Effector CD8-positive, alpha-beta T cell (primary cell): ENCODE measurements around the gene MMP2.

Experiments
- DNase-seq: peaks from one replicate; lab custom pipeline; 2025; lab: John Stamatoyannopoulos, UW

Gene MMP2

DNA sequence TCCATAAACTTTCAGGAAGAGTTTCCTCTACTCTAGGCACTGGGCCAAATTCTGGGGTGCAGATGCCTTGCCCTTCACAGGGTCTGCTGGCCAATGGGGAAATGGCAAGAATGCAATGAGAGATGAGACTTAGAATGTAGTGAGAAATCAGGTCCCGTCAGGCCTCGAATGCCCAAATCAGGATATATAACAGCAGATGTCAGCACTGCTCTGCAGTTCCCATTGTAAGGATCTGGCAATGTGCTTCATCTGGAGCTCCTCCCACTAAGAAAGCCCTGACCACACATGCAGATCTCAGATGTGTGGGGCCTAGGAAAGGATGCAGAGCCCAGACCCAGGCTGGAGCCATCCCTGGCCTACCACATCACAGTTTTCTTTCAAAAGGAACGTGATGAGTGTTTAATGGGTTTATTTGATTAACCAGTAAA, 16.0 kb downstream of the MMP2 start:
- DNase-seq: no peak

DNA sequence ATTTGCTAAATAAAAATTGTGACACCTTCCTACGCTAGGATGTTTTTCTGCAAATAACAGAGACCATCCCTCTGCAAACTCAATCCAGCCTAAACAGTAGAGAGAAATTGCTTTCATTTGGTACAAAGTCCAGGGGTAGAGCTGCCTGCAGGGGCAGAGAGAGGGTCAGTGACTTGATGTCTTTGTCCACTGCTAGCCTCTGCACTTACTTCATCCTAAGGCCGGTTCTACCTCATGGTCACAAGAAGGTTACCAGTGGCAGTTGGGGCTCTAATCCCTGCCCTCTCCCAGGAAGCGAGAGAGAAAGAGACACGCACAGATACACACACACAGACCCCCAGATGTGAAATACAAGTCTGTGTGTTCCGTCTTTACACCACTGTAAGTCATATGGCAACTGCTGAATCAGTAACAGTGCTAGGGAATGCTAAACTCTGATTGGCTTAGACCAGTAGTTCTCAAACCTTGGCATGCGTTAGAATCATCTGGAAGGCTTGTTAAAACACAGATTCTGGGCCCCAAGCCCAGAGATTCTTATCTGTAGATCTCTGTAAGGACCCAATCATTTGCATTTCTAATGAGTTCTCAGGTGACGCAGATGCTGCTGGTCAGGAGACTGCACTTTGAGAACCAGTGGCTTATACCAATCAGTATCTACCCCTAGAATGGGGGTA, 16.8 kb downstream of the MMP2 start:
- DNase-seq: no peak

- no peak for DNase-seq
Measured at GRCh38 chr16:55496509-55497145, 17.6 kb downstream of the MMP2 start.

DNA sequence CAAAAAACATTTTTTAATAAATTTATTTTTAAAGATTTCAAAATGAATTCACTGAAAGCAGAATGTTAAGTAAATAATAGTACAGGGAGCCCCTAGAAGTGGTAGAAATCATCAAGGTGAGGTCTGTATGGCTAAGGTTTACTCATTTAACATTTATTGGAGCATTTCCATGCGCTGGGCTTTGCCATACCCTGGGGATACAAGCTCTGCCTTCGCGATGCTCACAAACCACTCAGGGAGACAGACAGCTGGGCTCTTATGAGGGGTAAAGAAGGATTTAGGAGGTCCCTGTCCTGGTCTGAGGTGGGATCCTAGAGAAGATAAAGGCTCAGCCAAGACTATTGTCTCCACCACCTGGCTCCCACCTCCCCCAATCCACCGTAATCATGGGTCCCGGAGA, 18.6 kb downstream of the MMP2 start:
- DNase-seq: no peak

DNA sequence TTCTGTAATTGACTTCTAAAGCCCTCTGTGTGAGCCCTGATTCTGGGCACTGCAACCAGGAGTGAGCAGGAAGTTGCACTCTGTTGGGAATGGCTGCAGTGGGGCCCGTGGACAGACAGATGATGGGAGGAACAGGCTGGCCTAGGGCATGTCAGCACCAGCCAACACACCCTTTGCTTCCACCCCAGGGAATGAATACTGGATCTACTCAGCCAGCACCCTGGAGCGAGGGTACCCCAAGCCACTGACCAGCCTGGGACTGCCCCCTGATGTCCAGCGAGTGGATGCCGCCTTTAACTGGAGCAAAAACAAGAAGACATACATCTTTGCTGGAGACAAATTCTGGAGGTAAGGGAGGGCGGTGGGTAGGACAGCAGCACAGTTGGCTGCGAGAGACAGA, 19.1 kb downstream of the MMP2 start:
- DNase-seq: no peak

- no peak for DNase-seq
Measured at GRCh38 chr16:55499281-55499680, 20.3 kb downstream of the MMP2 start.

DNA sequence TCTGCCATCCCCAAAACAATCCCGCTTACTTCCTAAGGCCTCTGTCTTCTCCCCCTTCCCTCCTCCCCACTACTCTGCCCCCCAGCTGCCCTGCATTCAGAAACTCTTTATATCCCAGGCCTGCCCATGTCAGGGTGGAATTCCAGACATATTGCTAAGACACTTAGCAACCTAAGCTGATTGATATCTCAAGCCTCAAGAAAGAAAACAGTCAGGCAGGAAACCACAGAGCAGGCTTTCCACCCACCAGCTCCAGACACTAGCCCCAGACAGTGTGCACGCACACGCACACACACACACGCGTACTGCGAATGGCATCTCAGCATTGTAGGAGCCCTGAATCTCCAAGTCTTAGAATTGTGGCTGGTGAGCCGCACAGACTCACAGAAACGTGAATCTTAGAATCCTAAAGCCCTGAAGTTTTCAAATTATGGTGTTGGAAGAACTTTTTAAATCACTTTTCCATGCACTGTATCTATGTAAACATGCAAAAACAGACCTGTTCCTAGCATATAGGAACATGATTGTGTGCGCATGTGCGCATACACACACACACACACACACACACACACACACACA, 21.0 kb downstream of the MMP2 start:
- DNase-seq: no peak

DNA sequence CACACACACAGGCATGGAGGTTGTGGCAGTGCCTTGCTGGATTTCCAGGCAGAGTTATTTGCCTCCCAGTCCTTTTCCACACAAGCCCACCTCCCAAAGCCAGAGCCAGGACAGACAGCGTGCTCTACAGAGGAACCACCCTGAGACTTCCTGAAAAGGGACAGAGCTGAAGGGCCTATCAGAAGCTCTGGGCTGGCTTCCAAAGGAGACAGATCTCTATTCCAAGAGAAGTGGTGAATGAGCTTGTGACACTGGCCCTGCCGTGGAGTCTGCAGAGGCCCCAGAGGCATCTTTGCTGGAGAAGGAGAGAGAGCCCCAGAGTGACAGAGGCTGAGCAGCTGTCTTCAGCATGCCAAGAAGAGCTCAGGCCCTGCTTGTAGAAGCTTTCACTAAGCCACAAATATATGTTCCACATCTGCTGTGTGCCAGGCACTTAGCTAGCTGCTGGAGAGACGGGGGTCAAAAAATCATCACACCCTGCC, 21.6 kb downstream of the MMP2 start:
- DNase-seq: no peak

- DNase-seq: no peak
Measured at GRCh38 chr16:55501549-55502322, 22.7 kb downstream of the MMP2 start.

- no peak for DNase-seq
Measured at GRCh38 chr16:55502801-55503366, 23.9 kb downstream of the MMP2 start.

DNA sequence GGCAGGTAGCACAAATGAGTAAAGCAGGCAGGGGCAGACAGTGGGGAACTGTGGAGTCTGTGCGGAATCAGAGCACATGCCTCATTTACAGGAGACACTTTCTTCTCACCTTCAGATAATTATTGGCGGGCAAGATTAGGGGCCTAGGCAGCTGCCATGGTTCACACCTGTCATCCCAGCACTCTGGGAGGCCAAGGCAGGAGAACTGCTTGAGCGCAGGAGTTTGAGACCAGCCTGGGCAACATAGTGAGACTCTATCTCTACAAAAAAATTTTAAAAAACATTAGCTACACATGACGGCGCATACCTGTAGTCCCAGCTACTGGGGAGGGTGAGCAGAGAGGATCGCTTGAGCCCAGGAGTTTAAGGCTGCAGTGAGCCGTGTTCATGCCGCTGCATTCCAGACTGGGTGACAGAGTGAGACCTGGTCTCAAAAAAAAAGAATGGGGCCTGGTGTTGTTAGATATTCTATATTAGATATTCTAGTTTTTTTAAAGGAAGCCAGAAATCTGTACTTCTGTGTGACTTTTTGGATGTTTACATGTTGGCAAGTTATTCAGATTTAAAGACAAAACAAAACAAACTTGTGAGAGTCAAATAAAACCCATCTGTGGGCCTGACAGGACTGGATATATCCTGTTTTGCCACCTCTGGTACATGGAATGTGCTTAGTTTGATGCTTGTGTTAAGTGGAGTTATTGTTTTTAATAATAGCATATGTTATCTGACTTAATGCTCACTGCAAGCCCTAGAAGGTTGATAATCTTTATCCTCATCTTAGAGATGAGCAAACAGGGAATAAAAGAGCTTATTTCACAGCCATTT, 24.9 kb downstream of the MMP2 start:
- DNase-seq: no peak

- no peak for DNase-seq
Measured at GRCh38 chr16:55505333-55506015, 26.5 kb downstream of the MMP2 start.

GRCh38 chr16:55506083-55506482, 27.1 kb downstream of the MMP2 start:
- DNase-seq: no peak

DNA sequence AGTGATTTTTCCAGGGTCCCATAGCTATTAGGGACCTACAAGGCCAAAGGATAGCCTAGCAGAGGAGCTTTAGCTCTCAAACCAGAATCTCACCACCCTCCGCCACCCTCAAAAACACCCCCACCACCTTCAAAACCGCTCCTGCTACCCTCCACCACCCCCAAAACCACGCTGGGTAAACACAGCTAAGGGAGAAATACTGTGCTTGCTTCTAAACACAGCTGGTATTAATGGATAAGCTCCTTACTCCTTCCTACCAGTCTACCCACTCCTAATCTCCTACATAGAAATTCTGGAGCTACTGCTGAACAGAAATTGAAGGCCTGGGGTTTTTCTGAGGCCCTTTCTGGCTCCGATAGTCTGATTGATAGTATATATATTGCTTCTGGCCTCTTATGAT, 27.7 kb downstream of the MMP2 start:
- DNase-seq: no peak

- no peak for DNase-seq
Measured at GRCh38 chr16:55508271-55508921, 29.4 kb downstream of the MMP2 start.

DNA sequence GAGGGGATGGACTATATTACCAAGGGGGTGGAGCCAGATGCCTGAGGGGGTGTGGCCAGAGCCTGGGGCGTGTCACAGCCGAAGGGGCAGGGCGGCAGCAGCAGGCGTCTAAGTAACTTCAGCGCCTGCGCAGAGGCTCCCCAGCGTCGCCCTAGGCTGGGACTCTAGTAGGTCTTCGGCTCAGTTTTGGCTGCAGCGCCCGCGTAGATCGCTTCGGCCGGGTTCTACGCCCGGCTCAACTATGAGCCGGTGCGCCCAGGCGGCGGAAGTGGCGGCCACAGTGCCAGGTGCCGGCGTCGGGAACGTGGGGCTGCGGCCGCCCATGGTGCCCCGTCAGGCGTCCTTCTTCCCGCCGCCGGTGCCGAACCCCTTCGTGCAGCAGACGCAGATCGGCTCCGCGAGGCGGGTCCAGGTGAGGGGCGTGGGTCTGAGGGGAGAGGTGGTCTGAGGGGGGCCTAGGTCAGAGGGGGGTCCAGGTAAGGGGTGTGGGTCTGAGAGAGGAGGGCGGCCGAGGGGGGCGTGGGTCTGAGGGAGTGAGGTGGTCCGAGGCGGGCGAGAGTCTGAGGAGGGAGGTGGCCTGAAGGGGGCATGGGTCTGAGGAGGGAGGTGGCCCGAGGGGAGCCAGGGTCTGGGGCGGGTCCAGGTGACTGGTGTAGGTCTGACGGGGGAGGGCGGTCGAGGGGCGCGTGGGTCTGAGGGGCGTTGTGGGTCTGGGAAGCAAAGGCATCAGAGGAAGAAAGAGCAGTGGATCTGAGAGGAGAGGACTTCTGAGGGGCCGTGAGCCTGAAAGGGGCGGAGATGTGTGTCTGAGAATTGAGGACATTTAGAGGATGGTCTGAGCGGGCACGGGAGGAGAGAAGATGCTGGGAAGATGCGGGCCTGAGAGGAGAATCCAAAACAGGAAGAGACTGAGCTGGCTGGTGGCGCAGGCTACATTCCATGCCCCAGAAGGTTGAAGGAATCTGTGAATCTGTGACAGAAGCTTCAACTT, 30.2 kb downstream of the MMP2 start, which contains the start of gene LPCAT2:
Gene LPCAT2, plus strand, starts transcription at position 132 of the 991 bp plus-strand sequence. Its CDS starts 110 bp downstream, at position 242.
- DNase-seq: no peak

DNA sequence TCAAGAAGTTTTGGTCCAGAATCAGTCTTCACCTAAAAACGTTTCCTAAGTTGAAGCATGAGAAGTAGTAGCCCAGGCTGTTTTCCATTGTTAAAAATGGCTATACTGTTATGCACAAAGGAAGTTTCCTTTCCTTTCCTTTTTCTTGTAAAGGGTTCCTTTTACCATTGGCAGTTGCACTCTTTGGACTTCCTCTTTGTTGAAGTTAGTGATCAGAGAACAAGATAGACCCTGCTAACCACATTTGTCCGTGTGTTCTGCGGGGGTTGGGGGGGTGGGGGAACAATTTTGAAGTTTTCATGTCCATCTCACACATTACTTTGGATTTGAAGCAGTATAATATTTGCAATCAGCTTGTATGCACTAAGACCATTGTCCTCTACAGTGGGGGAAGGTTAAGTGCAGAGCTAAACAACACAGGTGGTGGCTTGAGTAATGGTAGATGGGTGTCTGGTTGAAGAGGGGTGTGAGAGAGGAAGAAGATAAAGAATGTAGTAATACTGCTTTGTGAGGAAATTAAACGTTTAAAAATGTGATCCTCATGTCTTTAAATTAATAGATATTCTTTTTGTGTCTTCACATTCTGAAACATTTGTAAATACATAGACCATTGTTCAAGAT, 31.3 kb downstream of the MMP2 start:
- no peak for DNase-seq

GRCh38 chr16:55512941-55513340, 33.9 kb downstream of the MMP2 start:
- DNase-seq: no peak
